GM18499 (cell line): ENCODE measurements around the gene ZIC5.
"Not testable (repeated sequence)": the region's sequence is repeated elsewhere in the genome, so short reads cannot be mapped to it uniquely, and the experiment has no call there.

ENCODE experiments used
- ATAC-seq: cut with Tn5 transposase; IDR thresholded peaks from one replicate; pipeline ENCODE4 v1.9.1; 2021; ENCODE audit warnings: moderate number of reproducible peaks; ENCODE audit not compliant: insufficient read depth, unreplicated experiment

ZIC5 gene

DNA sequence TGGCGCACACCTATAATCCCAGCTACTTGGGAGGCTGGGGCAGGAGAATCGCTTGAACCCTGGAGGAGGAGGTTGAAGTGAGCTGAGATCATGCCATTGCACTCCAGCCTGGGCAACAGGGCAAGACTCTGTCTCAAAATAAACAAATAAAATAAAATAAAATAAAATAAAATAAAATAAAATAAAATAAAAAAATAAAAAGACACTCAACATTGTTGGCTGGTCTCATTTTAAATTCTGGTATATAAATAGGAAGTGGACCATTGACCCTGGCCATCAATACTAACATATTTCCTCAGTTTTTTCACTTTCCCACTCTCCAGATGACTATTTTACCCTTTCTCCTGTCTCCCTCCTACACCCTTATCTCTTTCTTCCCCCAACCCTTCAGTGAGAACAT is 26.1 kb downstream of the ZIC5 start:
- not testable (repeated sequence) for ATAC-seq

DNA sequence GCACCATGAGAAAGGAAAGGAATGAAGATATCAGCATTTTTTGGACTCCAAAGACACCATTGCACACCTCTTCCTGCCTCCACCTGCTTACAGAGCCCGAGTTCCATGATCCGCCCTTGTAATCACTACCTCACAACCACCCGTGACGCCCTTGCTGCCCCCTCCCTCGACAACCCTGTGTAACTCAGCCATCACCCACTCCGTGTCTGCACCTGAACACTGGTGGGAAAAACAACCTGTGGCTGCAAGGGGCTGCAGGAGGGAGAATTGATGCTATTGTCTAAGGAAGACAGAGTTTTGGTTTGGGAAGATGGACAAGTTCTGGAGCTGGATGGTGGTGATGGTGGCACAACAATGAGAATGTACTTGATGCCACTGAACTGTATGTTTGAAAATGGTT is 27.0 kb downstream of the ZIC5 start:
- ATAC-seq, result no peak

GRCh38 chr13:99944102-99944501 is 27.5 kb downstream of the ZIC5 start:
- no peak for ATAC-seq

- ATAC-seq, result no peak
Observed at GRCh38 chr13:99941911-99942310, 29.7 kb downstream of the ZIC5 start.

DNA sequence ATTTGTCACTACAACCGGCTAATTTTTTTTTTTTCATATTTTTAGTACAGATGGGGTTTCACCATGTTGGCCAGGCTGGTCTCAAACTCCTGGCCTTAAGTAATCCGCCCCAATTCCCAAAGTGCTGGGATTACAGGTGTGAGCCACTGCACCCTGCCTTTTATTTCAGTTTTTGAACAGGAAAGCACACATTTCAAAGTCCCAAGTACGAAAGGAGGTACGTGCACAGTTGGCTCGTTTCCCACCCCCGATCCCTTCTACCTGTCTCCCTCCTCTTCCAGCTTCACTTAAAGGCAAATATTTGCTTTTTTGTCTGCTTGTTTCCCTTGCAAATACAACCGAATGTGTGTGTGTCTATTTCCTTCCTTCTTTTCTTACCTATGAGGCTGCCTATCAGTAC is 30.5 kb downstream of the ZIC5 start:
- no peak for ATAC-seq

GRCh38 chr13:99938635-99939034 is 32.9 kb downstream of the ZIC5 start:
- ATAC-seq, result no peak

GRCh38 chr13:99935772-99936171 is 35.8 kb downstream of the ZIC5 start:
- no peak for ATAC-seq

GRCh38 chr13:99932912-99933311 is 38.7 kb downstream of the ZIC5 start:
- no peak for ATAC-seq

GRCh38 chr13:99930925-99931324 is 40.6 kb downstream of the ZIC5 start:
- no peak for ATAC-seq

DNA sequence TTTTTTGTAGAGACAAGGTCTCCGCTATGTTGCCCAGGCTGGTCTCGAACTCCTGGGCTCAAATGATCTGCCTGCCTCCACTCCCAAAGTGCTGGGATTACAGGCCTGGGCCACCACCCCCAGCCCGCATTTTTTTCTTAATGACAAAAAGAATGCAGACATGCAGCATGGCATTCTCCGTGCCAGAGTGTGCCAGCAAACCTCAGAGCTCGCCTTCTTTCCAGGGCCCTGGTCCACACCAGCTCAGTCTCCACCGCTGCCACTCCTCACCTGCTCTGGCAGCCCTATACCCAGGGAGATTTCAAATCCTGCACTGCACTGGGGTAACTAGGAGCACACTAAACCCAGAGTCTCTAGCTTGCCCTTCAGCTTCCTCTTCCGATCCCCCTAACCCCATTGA is 41.7 kb downstream of the ZIC5 start:
- ATAC-seq, result no peak

DNA sequence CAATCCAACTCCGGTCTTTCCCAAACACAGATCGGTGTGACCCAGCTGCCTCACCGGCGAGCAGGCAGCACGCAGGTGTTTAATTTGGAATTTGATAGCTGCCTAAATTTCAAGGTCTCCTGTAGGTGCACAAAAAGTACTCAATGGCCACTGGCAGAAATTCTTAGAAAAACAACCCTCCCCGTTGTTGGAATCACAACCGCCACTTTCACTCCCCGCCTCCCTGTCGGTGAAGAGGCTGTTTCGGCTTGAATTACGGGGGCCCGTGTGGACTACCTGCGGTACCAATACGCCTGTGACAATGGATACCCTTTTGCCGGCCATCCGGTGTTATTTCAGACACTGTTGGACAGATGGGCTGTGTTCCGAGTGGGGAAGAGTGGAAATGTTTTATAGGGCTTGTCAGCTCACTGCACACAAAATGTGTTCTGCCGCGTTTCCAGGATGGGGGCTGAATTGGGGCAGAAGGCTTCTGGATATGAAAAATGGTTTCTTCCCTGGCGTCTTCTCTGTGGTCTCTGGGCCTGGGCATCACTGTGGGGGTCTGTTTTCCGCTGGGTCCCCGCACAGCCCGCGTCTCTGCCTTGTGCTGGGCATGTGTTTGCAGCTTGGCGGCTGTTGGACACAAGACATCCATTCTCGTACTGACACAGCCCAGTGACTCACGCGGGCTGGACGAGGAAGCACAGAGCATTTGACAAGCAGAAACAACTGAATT is 45.4 kb downstream of the ZIC5 start:
- no peak for ATAC-seq

GRCh38 chr13:99923877-99924582 is 47.5 kb downstream of the ZIC5 start:
- ATAC-seq, result no peak

DNA sequence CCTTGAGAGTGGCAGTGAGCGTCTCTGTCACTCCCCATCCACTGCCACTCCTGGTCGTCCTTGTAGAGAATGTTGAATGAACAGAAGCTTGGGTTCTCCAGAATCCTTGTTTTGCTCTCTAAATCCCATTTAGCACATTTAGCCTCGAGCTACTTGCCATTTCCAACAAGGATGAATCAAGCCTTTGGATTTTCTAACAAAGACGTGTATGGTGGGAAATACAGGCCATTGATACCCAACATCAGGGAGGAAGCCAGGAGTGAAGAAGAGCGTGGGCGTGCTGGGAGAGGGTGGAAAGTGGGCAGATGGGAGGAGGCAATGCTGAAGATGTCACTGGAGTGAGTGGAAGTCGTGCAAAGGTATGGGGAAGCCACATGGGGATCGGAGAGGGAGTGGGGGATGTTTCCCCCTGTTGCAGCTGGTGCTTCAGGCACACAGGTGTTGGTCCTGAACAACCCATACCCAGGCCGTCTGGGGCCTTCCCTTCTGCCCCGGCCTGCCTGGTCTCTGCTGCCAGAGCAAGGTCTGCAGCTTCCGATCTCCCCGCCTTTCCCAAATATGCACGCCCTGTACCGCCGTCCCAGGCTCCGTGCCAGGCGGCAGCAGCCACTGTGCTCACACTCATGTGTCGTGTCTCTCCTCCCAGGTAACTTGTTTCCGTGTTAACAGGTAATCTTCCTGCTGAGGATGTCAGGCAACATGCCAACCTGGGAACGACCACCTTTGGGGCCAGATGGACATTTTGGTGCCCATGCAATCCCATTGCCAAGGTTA is 48.7 kb downstream of the ZIC5 start:
- no peak for ATAC-seq

DNA sequence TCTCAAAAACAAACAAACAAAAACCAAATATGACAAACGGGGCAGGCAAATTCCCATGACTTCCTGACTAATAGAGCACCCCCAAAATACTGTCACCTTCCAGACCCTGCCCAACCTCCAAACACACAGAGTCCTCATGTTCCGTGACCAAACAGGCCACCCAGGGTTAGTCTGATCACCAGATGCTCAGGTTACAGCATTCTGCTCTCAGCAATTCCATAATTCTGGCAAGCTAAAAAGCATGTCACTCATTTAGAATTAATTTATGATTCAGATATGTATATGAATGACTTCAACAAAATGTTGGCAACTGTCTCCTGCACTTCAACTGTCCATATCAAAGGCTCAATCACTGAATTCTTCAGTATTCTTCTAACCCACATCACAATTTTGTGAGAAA is 52.4 kb downstream of the ZIC5 start:
- ATAC-seq, result no peak

- ATAC-seq, result no peak
Observed at GRCh38 chr13:99916366-99917103, 55.0 kb downstream of the ZIC5 start.

GRCh38 chr13:99913167-99913566 is 58.4 kb downstream of the ZIC5 start:
- ATAC-seq, result no peak
